ENCODE results near the gene MUC5B.
"Not testable (repeated sequence)": the region's sequence is repeated elsewhere in the genome, so short reads cannot be mapped to it uniquely, and the experiment has no call there.

DNA sequence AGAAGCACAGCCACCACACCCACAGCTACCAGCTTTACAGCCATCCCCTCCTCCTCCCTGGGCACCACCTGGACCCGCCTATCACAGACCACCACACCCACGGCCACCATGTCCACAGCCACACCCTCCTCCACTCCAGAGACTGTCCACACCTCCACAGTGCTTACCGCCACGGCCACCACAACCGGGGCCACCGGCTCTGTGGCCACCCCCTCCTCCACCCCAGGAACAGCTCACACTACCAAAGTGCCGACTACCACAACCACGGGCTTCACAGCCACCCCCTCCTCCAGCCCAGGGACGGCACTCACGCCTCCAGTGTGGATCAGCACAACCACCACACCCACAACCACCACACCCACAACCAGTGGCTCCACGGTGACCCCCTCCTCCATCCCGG lies 27.5 kb downstream of the MUC5B start:
- TF ChIP-seq, protein P1, sequence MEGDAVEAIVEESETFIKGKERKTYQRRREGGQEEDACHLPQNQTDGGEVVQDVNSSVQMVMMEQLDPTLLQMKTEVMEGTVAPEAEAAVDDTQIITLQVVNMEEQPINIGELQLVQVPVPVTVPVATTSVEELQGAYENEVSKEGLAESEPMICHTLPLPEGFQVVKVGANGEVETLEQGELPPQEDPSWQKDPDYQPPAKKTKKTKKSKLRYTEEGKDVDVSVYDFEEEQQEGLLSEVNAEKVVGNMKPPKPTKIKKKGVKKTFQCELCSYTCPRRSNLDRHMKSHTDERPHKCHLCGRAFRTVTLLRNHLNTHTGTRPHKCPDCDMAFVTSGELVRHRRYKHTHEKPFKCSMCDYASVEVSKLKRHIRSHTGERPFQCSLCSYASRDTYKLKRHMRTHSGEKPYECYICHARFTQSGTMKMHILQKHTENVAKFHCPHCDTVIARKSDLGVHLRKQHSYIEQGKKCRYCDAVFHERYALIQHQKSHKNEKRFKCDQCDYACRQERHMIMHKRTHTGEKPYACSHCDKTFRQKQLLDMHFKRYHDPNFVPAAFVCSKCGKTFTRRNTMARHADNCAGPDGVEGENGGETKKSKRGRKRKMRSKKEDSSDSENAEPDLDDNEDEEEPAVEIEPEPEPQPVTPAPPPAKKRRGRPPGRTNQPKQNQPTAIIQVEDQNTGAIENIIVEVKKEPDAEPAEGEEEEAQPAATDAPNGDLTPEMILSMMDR (IDR thresholded peaks at IDR 0.05) = not testable (repeated sequence)
- TF ChIP-seq POLR2A (IDR thresholded peaks at IDR 0.05) = not testable (repeated sequence)

All from testis (tissue), 2 donors.